Inferior parietal cortex (tissue), 1 donor: ENCODE data around the gene VSNL1.
A peak's percentile ranks its signal among the peaks of the same experiment; 100 is the strongest.

Experiments used
- DNase-seq: peaks from one replicate; pipeline ENCODE4 v3.0.0-alpha.2; 2016; ENCODE audit errors: extremely low spot score

Gene VSNL1

GRCh38 chr2:17583166-17583565 lies 42.7 kb downstream of the VSNL1 start:
- no peak for DNase-seq

GRCh38 chr2:17583646-17584045 lies 43.1 kb downstream of the VSNL1 start:
- DNase-seq: no peak

- DNase-seq: no peak
Measured at GRCh38 chr2:17584689-17585088, 44.2 kb downstream of the VSNL1 start.

GRCh38 chr2:17587469-17587868 lies 47.0 kb downstream of the VSNL1 start:
- no peak for DNase-seq

GRCh38 chr2:17588031-17588430 lies 47.5 kb downstream of the VSNL1 start:
- no peak for DNase-seq

- DNase-seq: no peak
Measured at GRCh38 chr2:17589406-17590035, 49.0 kb downstream of the VSNL1 start.

GRCh38 chr2:17590342-17590911 lies 49.9 kb downstream of the VSNL1 start:
- DNase-seq: no peak

GRCh38 chr2:17591846-17592245 lies 51.4 kb downstream of the VSNL1 start:
- DNase-seq: no peak

- DNase-seq: no peak
Measured at GRCh38 chr2:17592731-17593409, 52.4 kb downstream of the VSNL1 start.

- DNase-seq: no peak
Measured at GRCh38 chr2:17593445-17593840, 52.9 kb downstream of the VSNL1 start.

GRCh38 chr2:17593841-17594491 lies 53.5 kb downstream of the VSNL1 start:
- DNase-seq: no peak

- peak; percentile 43 for DNase-seq
Measured at GRCh38 chr2:17594533-17595401, 54.3 kb downstream of the VSNL1 start.

- no peak for DNase-seq
Measured at GRCh38 chr2:17599617-17600016, 59.1 kb downstream of the VSNL1 start.

GRCh38 chr2:17600556-17601204 lies 60.2 kb downstream of the VSNL1 start:
- no peak for DNase-seq

- DNase-seq: no peak
Measured at GRCh38 chr2:17604050-17604449, 63.6 kb downstream of the VSNL1 start.

GRCh38 chr2:17605696-17606095 lies 65.2 kb downstream of the VSNL1 start:
- DNase-seq: no peak

GRCh38 chr2:17606851-17607250 lies 66.4 kb downstream of the VSNL1 start:
- no peak for DNase-seq

- no peak for DNase-seq
Measured at GRCh38 chr2:17607379-17607778, 66.9 kb downstream of the VSNL1 start.

- peak; percentile 17 for DNase-seq
Measured at GRCh38 chr2:17608251-17608650, 67.8 kb downstream of the VSNL1 start.

GRCh38 chr2:17610521-17610920 lies 70.0 kb downstream of the VSNL1 start:
- DNase-seq: no peak

- DNase-seq: no peak
Measured at GRCh38 chr2:17611036-17611435, 70.5 kb downstream of the VSNL1 start.
